HEK293 (cell line): ENCODE data around the gene PPIL6.

Experiments used
- BCL11A ChIP-seq: fragments of 450-650 bp; formaldehyde crosslinking; IDR thresholded peaks from 2 replicates; pipeline ENCODE4 v1.5.1; 2016; ENCODE audit warnings: low read depth, missing biosample characterization, missing genetic modification characterization
- SETDB1 ChIP-seq: IDR thresholded peaks from one replicate; pipeline ENCODE4 v1.6.1; 2017; ENCODE audit warnings: mild to moderate bottlenecking, low read length, moderate library complexity, mixed read lengths; ENCODE audit not compliant: insufficient read length
- SP2 ChIP-seq: fragments of 450-650 bp; formaldehyde crosslinking; IDR thresholded peaks from 2 replicates; pipeline ENCODE4 v1.5.1; 2016; ENCODE audit warnings: missing biosample characterization, missing genetic modification characterization
- ZEB2 ChIP-seq: fragments of 450-650 bp; formaldehyde crosslinking; IDR thresholded peaks from 2 replicates; pipeline ENCODE4 v1.5.1; 2016; ENCODE audit warnings: missing biosample characterization, missing genetic modification characterization
- ZFP37 ChIP-seq: fragments of 450-650 bp; formaldehyde crosslinking; IDR thresholded peaks from 2 replicates; pipeline ENCODE4 v1.5.1; 2016; ENCODE audit warnings: missing biosample characterization, missing genetic modification characterization
- ZIC2 ChIP-seq: fragments of 450-650 bp; formaldehyde crosslinking; IDR thresholded peaks from 2 replicates; pipeline ENCODE4 v1.5.1; 2016; ENCODE audit warnings: missing biosample characterization, missing genetic modification characterization
- ZNF169 ChIP-seq: fragments of 450-650 bp; formaldehyde crosslinking; IDR thresholded peaks from 2 replicates; pipeline ENCODE4 v1.5.1; 2016; ENCODE audit warnings: missing biosample characterization, missing genetic modification characterization
- ZNF23 ChIP-seq: fragments of 450-650 bp; formaldehyde crosslinking; IDR thresholded peaks from 2 replicates; pipeline ENCODE4 v1.5.1; 2016; ENCODE audit warnings: missing biosample characterization, missing genetic modification characterization, borderline replicate concordance
- ZNF24 ChIP-seq: fragments of 450-650 bp; formaldehyde crosslinking; IDR thresholded peaks from 2 replicates; pipeline ENCODE4 v1.5.1; 2016; ENCODE audit warnings: missing biosample characterization, missing genetic modification characterization
- ZNF274 ChIP-seq, 2 experiments: fragments of 200-500 bp in 1 of 2; fragments of 450-650 bp in 1 of 2; sonication (Bioruptor generic) in 1 of 2; formaldehyde crosslinking in 1 of 2; IDR thresholded peaks; 2 replicates each; pipeline versions ENCODE4 v1.5.1 to v1.6.1; 2014 to 2016; ENCODE audit warnings: borderline replicate concordance in 1 of 2, inconsistent platforms in 1 of 2, low read length in 1 of 2, missing biosample characterization in 1 of 2, missing genetic modification characterization in 1 of 2
- ZNF302 ChIP-seq: fragments of 450-650 bp; formaldehyde crosslinking; IDR thresholded peaks from 2 replicates; pipeline ENCODE4 v1.5.1; 2016; ENCODE audit warnings: missing biosample characterization, missing genetic modification characterization, low read depth
- ZNF324 ChIP-seq: fragments of 450-650 bp; formaldehyde crosslinking; IDR thresholded peaks from 2 replicates; pipeline ENCODE4 v1.5.1; 2016; ENCODE audit warnings: missing biosample characterization, missing genetic modification characterization
- ZNF394 ChIP-seq: fragments of 450-650 bp; formaldehyde crosslinking; IDR thresholded peaks from 2 replicates; pipeline ENCODE4 v1.5.1; 2016; ENCODE audit warnings: missing biosample characterization, missing genetic modification characterization, mild to moderate bottlenecking, moderate library complexity, borderline replicate concordance
- ZNF433 ChIP-seq: fragments of 450-650 bp; formaldehyde crosslinking; IDR thresholded peaks from 2 replicates; pipeline ENCODE4 v1.5.1; 2016; ENCODE audit warnings: missing biosample characterization, missing genetic modification characterization, low read depth
- ZNF529 ChIP-seq: fragments of 450-650 bp; formaldehyde crosslinking; IDR thresholded peaks from 2 replicates; pipeline ENCODE4 v1.5.1; 2017; ENCODE audit warnings: missing genetic modification characterization, missing biosample characterization; ENCODE audit not compliant: insufficient replicate concordance
- ZNF560 ChIP-seq: fragments of 450-650 bp; formaldehyde crosslinking; IDR thresholded peaks from 2 replicates; pipeline ENCODE4 v1.5.1; 2017; ENCODE audit warnings: missing biosample characterization, missing genetic modification characterization, borderline replicate concordance
- ZNF76 ChIP-seq: fragments of 450-650 bp; formaldehyde crosslinking; IDR thresholded peaks from 2 replicates; pipeline ENCODE4; 2016; ENCODE audit warnings: low read depth, missing biosample characterization, missing genetic modification characterization, borderline replicate concordance
- ZNF792 ChIP-seq: fragments of 450-650 bp; formaldehyde crosslinking; IDR thresholded peaks from 2 replicates; pipeline ENCODE4 v1.5.1; 2016; ENCODE audit warnings: missing biosample characterization, missing genetic modification characterization
- ZNF837 ChIP-seq: fragments of 450-650 bp; formaldehyde crosslinking; IDR thresholded peaks from 2 replicates; pipeline ENCODE4 v1.5.1; 2016; ENCODE audit warnings: missing biosample characterization, missing genetic modification characterization
- TF ChIP-seq, protein P1 (sequence below): fragments of 450-650 bp; formaldehyde crosslinking; IDR thresholded peaks from 2 replicates; pipeline ENCODE4 v1.5.1; 2016; ENCODE audit warnings: missing biosample characterization, missing genetic modification characterization
- TF ChIP-seq, protein P2 (sequence below): fragments of 450-650 bp; formaldehyde crosslinking; IDR thresholded peaks from 2 replicates; pipeline ENCODE4 v1.5.1; 2016; ENCODE audit warnings: missing biosample characterization, missing genetic modification characterization, low read depth
- TF ChIP-seq, protein P3 (sequence below): fragments of 450-650 bp; formaldehyde crosslinking; conservative IDR thresholded peaks from 2 replicates; pipeline ENCODE4 v1.5.1; 2016; ENCODE audit warnings: low read depth, missing biosample characterization, missing genetic modification characterization
- TF ChIP-seq, protein P4 (sequence below): fragments of 450-650 bp; formaldehyde crosslinking; IDR thresholded peaks from 2 replicates; pipeline ENCODE4 v1.5.1; 2016; ENCODE audit warnings: missing biosample characterization, missing genetic modification characterization, low read depth
- TF ChIP-seq, protein P5 (sequence below): fragments of 450-650 bp; formaldehyde crosslinking; IDR thresholded peaks from 2 replicates; pipeline ENCODE4 v1.5.1; 2017; ENCODE audit warnings: missing biosample characterization, missing genetic modification characterization
- TF ChIP-seq, protein P6 (sequence below): fragments of 450-650 bp; formaldehyde crosslinking; IDR thresholded peaks from 2 replicates; pipeline ENCODE4 v1.5.1; 2016; ENCODE audit warnings: missing biosample characterization, missing genetic modification characterization

PPIL6 gene

DNA sequence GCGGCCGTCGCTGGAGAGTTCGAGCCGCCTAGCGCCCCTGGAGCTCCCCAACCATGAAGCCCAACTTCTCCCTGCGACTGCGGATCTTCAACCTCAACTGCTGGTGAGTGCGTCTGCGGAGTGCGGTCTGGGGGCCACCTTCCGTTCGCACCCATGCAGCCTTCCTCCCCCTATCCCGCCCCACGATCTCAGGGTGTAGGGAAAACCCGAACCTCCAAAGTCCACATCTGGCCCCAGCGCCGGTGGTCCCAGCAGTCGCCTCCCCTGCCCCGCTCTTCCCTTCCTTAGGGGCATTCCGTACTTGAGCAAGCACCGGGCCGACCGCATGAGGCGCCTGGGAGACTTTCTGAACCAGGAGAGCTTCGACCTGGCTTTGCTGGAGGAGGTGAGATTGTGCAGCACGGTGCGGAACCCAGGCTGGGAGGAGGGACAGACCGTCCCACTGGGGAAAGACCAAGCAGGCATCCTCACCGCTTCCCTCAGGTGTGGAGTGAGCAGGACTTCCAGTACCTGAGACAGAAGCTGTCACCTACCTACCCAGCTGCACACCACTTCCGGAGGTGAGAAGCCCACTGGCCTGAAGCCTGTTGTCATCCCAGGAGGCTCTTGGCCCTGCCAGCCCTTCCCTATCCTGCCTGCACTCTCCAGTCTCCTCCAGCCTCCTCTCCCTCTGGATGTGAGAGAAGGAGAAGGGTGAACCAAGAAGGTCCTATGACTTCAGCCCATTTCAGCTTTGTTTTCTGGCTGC, 815 bp upstream of the PPIL6 start (continued):
- TF ChIP-seq, protein P1, sequence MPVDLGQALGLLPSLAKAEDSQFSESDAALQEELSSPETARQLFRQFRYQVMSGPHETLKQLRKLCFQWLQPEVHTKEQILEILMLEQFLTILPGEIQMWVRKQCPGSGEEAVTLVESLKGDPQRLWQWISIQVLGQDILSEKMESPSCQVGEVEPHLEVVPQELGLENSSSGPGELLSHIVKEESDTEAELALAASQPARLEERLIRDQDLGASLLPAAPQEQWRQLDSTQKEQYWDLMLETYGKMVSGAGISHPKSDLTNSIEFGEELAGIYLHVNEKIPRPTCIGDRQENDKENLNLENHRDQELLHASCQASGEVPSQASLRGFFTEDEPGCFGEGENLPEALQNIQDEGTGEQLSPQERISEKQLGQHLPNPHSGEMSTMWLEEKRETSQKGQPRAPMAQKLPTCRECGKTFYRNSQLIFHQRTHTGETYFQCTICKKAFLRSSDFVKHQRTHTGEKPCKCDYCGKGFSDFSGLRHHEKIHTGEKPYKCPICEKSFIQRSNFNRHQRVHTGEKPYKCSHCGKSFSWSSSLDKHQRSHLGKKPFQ (tag by site-specific recombination), result no peak
- TF ChIP-seq ZNF433 (tag by site-specific recombination) (no peak), ZNF529 (tag by site-specific recombination) (no peak), ZNF324 (tag by site-specific recombination) (no peak), ZNF560 (tag by site-specific recombination) (no peak), ZNF24 (tag by site-specific recombination) (no peak), SP2 (tag by site-specific recombination) (no peak), BCL11A (tag by site-specific recombination) (no peak), ZNF837 (tag by site-specific recombination) (no peak), ZNF274 (IDR thresholded peaks at IDR 0.05; ENCODE audit: low read length) (no peak), ZNF274 (tag by site-specific recombination; IDR thresholded peaks at IDR 0.05; ENCODE audit: borderline replicate concordance) (no peak), ZIC2 (tag by site-specific recombination) (0 out of 2 replicates have a peak, but pooled peaks have one; percentile 5), ZNF394 (tag by site-specific recombination) (no peak), ZEB2 (tag by site-specific recombination) (no peak; the same call in none of the 2 replicates), ZNF302 (tag by site-specific recombination) (no peak), ZNF23 (no peak), ZNF792 (no peak), SETDB1 (no peak), ZNF76 (tag by site-specific recombination) (peak; percentile 65; the same call in 1 of the 2 replicates), ZNF169 (no peak), ZFP37 (0 out of 2 replicates have a peak, but pooled peaks have one; percentile 73)
- TF ChIP-seq, protein P2, sequence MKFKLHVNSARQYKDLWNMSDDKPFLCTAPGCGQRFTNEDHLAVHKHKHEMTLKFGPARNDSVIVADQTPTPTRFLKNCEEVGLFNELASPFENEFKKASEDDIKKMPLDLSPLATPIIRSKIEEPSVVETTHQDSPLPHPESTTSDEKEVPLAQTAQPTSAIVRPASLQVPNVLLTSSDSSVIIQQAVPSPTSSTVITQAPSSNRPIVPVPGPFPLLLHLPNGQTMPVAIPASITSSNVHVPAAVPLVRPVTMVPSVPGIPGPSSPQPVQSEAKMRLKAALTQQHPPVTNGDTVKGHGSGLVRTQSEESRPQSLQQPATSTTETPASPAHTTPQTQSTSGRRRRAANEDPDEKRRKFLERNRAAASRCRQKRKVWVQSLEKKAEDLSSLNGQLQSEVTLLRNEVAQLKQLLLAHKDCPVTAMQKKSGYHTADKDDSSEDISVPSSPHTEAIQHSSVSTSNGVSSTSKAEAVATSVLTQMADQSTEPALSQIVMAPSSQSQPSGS (tag by site-specific recombination), result no peak
- TF ChIP-seq, protein P3, sequence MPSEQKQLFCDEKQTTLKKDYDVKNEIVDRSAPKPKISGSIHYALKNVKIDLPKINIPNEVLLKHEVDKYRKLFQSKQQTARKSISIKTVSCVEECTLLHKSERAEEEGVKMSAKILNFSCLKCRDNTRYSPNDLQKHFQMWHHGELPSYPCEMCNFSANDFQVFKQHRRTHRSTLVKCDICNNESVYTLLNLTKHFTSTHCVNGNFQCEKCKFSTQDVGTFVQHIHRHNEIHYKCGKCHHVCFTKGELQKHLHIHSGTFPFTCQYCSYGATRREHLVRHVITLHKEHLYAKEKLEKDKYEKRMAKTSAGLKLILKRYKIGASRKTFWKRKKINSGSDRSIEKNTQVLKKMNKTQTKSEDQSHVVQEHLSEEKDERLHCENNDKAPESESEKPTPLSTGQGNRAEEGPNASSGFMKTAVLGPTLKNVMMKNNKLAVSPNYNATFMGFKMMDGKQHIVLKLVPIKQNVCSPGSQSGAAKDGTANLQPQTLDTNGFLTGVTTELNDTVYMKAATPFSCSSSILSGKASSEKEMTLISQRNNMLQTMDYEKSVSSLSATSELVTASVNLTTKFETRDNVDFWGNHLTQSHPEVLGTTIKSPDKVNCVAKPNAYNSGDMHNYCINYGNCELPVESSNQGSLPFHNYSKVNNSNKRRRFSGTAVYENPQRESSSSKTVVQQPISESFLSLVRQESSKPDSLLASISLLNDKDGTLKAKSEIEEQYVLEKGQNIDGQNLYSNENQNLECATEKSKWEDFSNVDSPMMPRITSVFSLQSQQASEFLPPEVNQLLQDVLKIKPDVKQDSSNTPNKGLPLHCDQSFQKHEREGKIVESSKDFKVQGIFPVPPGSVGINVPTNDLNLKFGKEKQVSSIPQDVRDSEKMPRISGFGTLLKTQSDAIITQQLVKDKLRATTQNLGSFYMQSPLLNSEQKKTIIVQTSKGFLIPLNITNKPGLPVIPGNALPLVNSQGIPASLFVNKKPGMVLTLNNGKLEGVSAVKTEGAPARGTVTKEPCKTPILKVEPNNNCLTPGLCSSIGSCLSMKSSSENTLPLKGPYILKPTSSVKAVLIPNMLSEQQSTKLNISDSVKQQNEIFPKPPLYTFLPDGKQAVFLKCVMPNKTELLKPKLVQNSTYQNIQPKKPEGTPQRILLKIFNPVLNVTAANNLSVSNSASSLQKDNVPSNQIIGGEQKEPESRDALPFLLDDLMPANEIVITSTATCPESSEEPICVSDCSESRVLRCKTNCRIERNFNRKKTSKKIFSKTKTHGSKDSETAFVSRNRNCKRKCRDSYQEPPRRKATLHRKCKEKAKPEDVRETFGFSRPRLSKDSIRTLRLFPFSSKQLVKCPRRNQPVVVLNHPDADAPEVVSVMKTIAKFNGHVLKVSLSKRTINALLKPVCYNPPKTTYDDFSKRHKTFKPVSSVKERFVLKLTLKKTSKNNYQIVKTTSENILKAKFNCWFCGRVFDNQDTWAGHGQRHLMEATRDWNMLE, result no peak
- TF ChIP-seq, protein P4, sequence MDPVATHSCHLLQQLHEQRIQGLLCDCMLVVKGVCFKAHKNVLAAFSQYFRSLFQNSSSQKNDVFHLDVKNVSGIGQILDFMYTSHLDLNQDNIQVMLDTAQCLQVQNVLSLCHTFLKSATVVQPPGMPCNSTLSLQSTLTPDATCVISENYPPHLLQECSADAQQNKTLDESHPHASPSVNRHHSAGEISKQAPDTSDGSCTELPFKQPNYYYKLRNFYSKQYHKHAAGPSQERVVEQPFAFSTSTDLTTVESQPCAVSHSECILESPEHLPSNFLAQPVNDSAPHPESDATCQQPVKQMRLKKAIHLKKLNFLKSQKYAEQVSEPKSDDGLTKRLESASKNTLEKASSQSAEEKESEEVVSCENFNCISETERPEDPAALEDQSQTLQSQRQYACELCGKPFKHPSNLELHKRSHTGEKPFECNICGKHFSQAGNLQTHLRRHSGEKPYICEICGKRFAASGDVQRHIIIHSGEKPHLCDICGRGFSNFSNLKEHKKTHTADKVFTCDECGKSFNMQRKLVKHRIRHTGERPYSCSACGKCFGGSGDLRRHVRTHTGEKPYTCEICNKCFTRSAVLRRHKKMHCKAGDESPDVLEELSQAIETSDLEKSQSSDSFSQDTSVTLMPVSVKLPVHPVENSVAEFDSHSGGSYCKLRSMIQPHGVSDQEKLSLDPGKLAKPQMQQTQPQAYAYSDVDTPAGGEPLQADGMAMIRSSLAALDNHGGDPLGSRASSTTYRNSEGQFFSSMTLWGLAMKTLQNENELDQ (tag by site-specific recombination), result no peak
- TF ChIP-seq, protein P5, sequence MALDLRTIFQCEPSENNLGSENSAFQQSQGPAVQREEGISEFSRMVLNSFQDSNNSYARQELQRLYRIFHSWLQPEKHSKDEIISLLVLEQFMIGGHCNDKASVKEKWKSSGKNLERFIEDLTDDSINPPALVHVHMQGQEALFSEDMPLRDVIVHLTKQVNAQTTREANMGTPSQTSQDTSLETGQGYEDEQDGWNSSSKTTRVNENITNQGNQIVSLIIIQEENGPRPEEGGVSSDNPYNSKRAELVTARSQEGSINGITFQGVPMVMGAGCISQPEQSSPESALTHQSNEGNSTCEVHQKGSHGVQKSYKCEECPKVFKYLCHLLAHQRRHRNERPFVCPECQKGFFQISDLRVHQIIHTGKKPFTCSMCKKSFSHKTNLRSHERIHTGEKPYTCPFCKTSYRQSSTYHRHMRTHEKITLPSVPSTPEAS (tag by site-specific recombination), result no peak
- TF ChIP-seq, protein P6, sequence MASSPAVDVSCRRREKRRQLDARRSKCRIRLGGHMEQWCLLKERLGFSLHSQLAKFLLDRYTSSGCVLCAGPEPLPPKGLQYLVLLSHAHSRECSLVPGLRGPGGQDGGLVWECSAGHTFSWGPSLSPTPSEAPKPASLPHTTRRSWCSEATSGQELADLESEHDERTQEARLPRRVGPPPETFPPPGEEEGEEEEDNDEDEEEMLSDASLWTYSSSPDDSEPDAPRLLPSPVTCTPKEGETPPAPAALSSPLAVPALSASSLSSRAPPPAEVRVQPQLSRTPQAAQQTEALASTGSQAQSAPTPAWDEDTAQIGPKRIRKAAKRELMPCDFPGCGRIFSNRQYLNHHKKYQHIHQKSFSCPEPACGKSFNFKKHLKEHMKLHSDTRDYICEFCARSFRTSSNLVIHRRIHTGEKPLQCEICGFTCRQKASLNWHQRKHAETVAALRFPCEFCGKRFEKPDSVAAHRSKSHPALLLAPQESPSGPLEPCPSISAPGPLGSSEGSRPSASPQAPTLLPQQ (tag by site-specific recombination), result peak; percentile 70; the same call in 1 of the 2 replicates
